GM21528 (cell line): ENCODE data around the gene BRD2.
A peak's percentile ranks its signal among the peaks of the same experiment; 100 is the strongest.
"Not testable (repeated sequence)": the region's sequence is repeated elsewhere in the genome, so short reads cannot be mapped to it uniquely, and the experiment has no call there.

ENCODE experiments used
- ATAC-seq: cut with Tn5 transposase; IDR thresholded peaks from one replicate; pipeline ENCODE4 v1.9.1; 2021; ENCODE audit warnings: mild to moderate bottlenecking, moderate library complexity; ENCODE audit not compliant: unreplicated experiment, low FRiP score

The BRD2 gene

GRCh38 chr6:32968093-32968866, at the start of gene BRD2:
TSS of gene BRD2 (plus strand) at chr6:32968594. CDS start at chr6:32972899, 4,305 bp downstream.
- ATAC-seq, result peak; percentile 26

GRCh38 chr6:32920715-32921114, 47.7 kb upstream of the BRD2 start:
- ATAC-seq, result no peak

GRCh38 chr6:32922083-32922482, 46.3 kb upstream of the BRD2 start:
- ATAC-seq, result no peak

- ATAC-seq, result no peak
These were observed 37.2 kb upstream of the BRD2 start for GRCh38 chr6:32931211-32931610.

GRCh38 chr6:32932132-32932868, 36.1 kb upstream of the BRD2 start:
- no peak for ATAC-seq

- no peak for ATAC-seq
These were observed 34.7 kb upstream of the BRD2 start for GRCh38 chr6:32933661-32934085.

- ATAC-seq, result no peak
These were observed 32.7 kb upstream of the BRD2 start for GRCh38 chr6:32935551-32936238.

- no peak for ATAC-seq
These were observed 31.9 kb upstream of the BRD2 start for GRCh38 chr6:32936239-32937152.

GRCh38 chr6:32937230-32937633, 31.2 kb upstream of the BRD2 start:
- ATAC-seq, result no peak

GRCh38 chr6:32938494-32938893, 29.9 kb upstream of the BRD2 start:
- ATAC-seq, result no peak

- peak; percentile 48 for ATAC-seq
These were observed 27.7 kb upstream of the BRD2 start, which contains the start of gene HLA-DMB for GRCh38 chr6:32940656-32941213. TSS of gene HLA-DMB (minus strand) at chr6:32941028. CDS start at chr6:32940807, 221 bp downstream.

- peak; percentile 40 for ATAC-seq
These were observed 27.1 kb upstream of the BRD2 start for GRCh38 chr6:32941214-32941768.

- ATAC-seq, result not testable (repeated sequence)
These were observed 25.8 kb upstream of the BRD2 start for GRCh38 chr6:32942555-32943123.

GRCh38 chr6:32943864-32944649, 24.3 kb upstream of the BRD2 start:
- peak; percentile 41 for ATAC-seq

GRCh38 chr6:32945108-32945760, 23.2 kb upstream of the BRD2 start:
- no peak for ATAC-seq

GRCh38 chr6:32945953-32946352, 22.4 kb upstream of the BRD2 start:
- no peak for ATAC-seq

- ATAC-seq, result no peak
These were observed 21.5 kb upstream of the BRD2 start for GRCh38 chr6:32946893-32947292.
